Neural cell (in vitro differentiated cells): Measurements from ENCODE around the gene TXLNA. TPM values are rescaled to one million over a fixed set of nuclear protein-coding genes. Genes with fewer than 3 reads are reported as not detected.

ENCODE experiments used
- H2AFZ ChIP-seq: fragments of 200-600, 300-800 bp; sonication (generic), shearing (Covaris generic); 2 replicates; pipeline ENCODE4 v1.6.0; 2014; ENCODE audit warnings: low read depth, mild to moderate bottlenecking, antibody characterized with exemption, low read length, moderate library complexity
- H3F3A ChIP-seq: fragments of 200-600 bp; shearing (Covaris generic); 2 replicates; pipeline ENCODE4 v1.6.1; 2016; ENCODE audit warnings: mild to moderate bottlenecking, moderate library complexity, mixed read lengths, antibody characterized with exemption, low read length; ENCODE audit not compliant: insufficient read depth, poor library complexity, severe bottlenecking
- H3K27ac ChIP-seq: fragments of 200-600, 300-800 bp; sonication (generic), shearing (Covaris generic); 2 replicates; pipeline ENCODE4 v1.5.1; 2014; ENCODE audit warnings: mild to moderate bottlenecking, low read length, moderate library complexity
- H3K27me3 ChIP-seq: fragments of 300-800, 200-600 bp; sonication (generic), shearing (Covaris generic); 2 replicates; pipeline ENCODE4 v1.6.0; 2014; ENCODE audit warnings: mild to moderate bottlenecking, low read depth, low read length, moderate library complexity; ENCODE audit not compliant: insufficient read depth
- H3K36me3 ChIP-seq: fragments of 300-800, 200-600 bp; sonication (generic), shearing (Covaris generic); 2 replicates; pipeline ENCODE4 v1.5.1; 2014; ENCODE audit warnings: mild to moderate bottlenecking, antibody characterized with exemption, low read length, moderate library complexity; ENCODE audit not compliant: insufficient read depth
- H3K4me2 ChIP-seq: fragments of 300-800, 200-600 bp; sonication (generic), shearing (Covaris generic); 2 replicates; pipeline ENCODE4 v1.6.0; 2014; ENCODE audit warnings: mild to moderate bottlenecking, low read length
- H3K4me3 ChIP-seq: fragments of 300-800, 200-600 bp; sonication (generic), shearing (Covaris generic); 2 replicates; pipeline ENCODE4 v1.5.1; 2014; ENCODE audit warnings: mild to moderate bottlenecking, low read length, moderate library complexity
- H3K79me2 ChIP-seq: fragments of 200-600 bp; shearing (Covaris generic); replicated peaks from 2 replicates; pipeline ENCODE4 v1.6.0; 2014; ENCODE audit warnings: mild to moderate bottlenecking, low read length, moderate library complexity; ENCODE audit not compliant: insufficient read depth
- H3K9ac ChIP-seq: fragments of 300-800, 200-600 bp; sonication (generic), shearing (Covaris generic); 2 replicates; pipeline ENCODE4 v1.6.1; 2016; ENCODE audit warnings: mild to moderate bottlenecking, low read length, mixed read lengths
- H3K9me2 ChIP-seq: fragments of 200-600 bp; shearing (Covaris generic); 2 replicates; pipeline ENCODE4 v1.6.1; 2016; ENCODE audit warnings: mild to moderate bottlenecking, low read length, mixed read lengths; ENCODE audit not compliant: insufficient read depth
- H3K9me3 ChIP-seq: fragments of 200-600, 300-800 bp; sonication (generic), shearing (Covaris generic); 2 replicates; pipeline ENCODE4 v1.6.1; 2016; ENCODE audit warnings: mild to moderate bottlenecking, mixed run types, low read length, moderate library complexity, mixed read lengths
- H4K20me1 ChIP-seq: fragments of 200-600 bp; shearing (Covaris generic); 2 replicates; pipeline ENCODE4 v1.6.1; 2016; ENCODE audit warnings: mild to moderate bottlenecking, mixed run types; ENCODE audit not compliant: insufficient read depth
- CTCF ChIP-seq: fragments of 450-650 bp; IDR thresholded peaks from 2 replicates; pipeline ENCODE4 v1.5.1; 2014; ENCODE audit warnings: antibody characterized with exemption, mild to moderate bottlenecking, moderate library complexity; ENCODE audit not compliant: poor library complexity, severe bottlenecking
- EP300 ChIP-seq: fragments of 450-650 bp; conservative IDR thresholded peaks from 2 replicates; pipeline ENCODE4 v1.6.1; 2014; ENCODE audit warnings: antibody characterized with exemption, mild to moderate bottlenecking, moderate library complexity; ENCODE audit not compliant: poor library complexity, severe bottlenecking
- EZH2 ChIP-seq: fragments of 200-600, 300-800 bp; shearing (Covaris generic), sonication (generic); IDR thresholded peaks from 2 replicates; pipeline ENCODE4 v1.6.1; 2014; ENCODE audit warnings: antibody characterized with exemption, low read length, borderline replicate concordance, mild to moderate bottlenecking; ENCODE audit not compliant: insufficient read depth, poor library complexity, severe bottlenecking
- MXI1 ChIP-seq: fragments of 450-650 bp; conservative IDR thresholded peaks from 2 replicates; pipeline ENCODE4 v1.6.1; 2014; ENCODE audit warnings: antibody characterized with exemption, mild to moderate bottlenecking; ENCODE audit not compliant: poor library complexity, severe bottlenecking
- POLR2AphosphoS5 ChIP-seq: IDR thresholded peaks from 2 replicates; pipeline ENCODE4 v1.6.1; 2012
- RAD21 ChIP-seq: fragments of 450-650 bp; conservative IDR thresholded peaks from 2 replicates; pipeline ENCODE4 v1.6.1; 2014; ENCODE audit warnings: antibody characterized with exemption, mild to moderate bottlenecking, moderate library complexity
- REST ChIP-seq: IDR thresholded peaks from 2 replicates; pipeline ENCODE4 v1.6.1; 2012; ENCODE audit warnings: borderline replicate concordance
- SMC3 ChIP-seq: fragments of 450-650 bp; conservative IDR thresholded peaks from 2 replicates; pipeline ENCODE4 v1.6.1; 2014; ENCODE audit warnings: antibody characterized with exemption, mild to moderate bottlenecking, moderate library complexity; ENCODE audit not compliant: poor library complexity
- TAF1 ChIP-seq: IDR thresholded peaks from 2 replicates; pipeline ENCODE4 v1.6.1; 2012; ENCODE audit warnings: low read depth
- polyA plus RNA-seq: library from polyadenylated mRNA; depleted of rRNA; stranded (reverse); fragments of >200 nt; gene quantifications from 2 replicates; pipeline ENCODE4 v1.2.3, GENCODE V29; 2014

The TXLNA gene
- polyA plus RNA-seq, 1 donor from 2014 or later: 34.5 TPM

GRCh38 chr1:32181065-32181464, 1.6 kb downstream of the TXLNA start:
- peak overlapping the region; percentile 74 for H3K4me2 ChIP-seq
- no peaks in the 10 kb centered on the region for H3K27me3 ChIP-seq
- H3K9me2 ChIP-seq: no peaks in the 10 kb centered on the region
- H3K27ac ChIP-seq: no peak overlapping the region
- no peaks in the 10 kb centered on the region for H3K36me3 ChIP-seq
- H2AFZ ChIP-seq: no peak overlapping the region
- H4K20me1 ChIP-seq: no peaks in the 10 kb centered on the region
- peak overlapping the region; percentile 83 for H3K4me3 ChIP-seq
- peaks cover 25% of the 10 kb centered on the region for H3K79me2 ChIP-seq
- H3K9me3 ChIP-seq: no peaks in the 10 kb centered on the region
- peak overlapping the region; percentile 73 for H3K9ac ChIP-seq
- no peak for TF ChIP-seq TAF1
- TF ChIP-seq REST: no peak
- TF ChIP-seq EZH2: no peak
- TF ChIP-seq POLR2AphosphoS5: no peak
- TF ChIP-seq RAD21: no peak
- no peak for TF ChIP-seq SMC3
- no peaks in the 10 kb centered on the region for H3F3A ChIP-seq

- Histone ChIP-seq H3K27me3 (no peaks in the 10 kb centered on the region), H4K20me1 (no peaks in the 10 kb centered on the region), H3F3A (no peaks in the 10 kb centered on the region), H3K4me3 (peak overlapping the region; percentile 83), H3K9me3 (no peaks in the 10 kb centered on the region), H3K27ac (no peak overlapping the region), H2AFZ (no peak overlapping the region), H3K9ac (no peak overlapping the region), H3K79me2 (peaks cover 26% of the 10 kb centered on the region), H3K4me2 (no peak overlapping the region), H3K9me2 (no peaks in the 10 kb centered on the region), H3K36me3 (no peaks in the 10 kb centered on the region)
- TF ChIP-seq REST (no peak), SMC3 (no peak), CTCF (no peak), POLR2AphosphoS5 (no peak), RAD21 (no peak), EZH2 (no peak), TAF1 (no peak), EP300 (no peak), MXI1 (no peak)
Measured at GRCh38 chr1:32181563-32181962, 2.1 kb downstream of the TXLNA start.
